Adrenal gland (tissue), 5 donors: Measurements from ENCODE around the gene CHPT1.

Source experiments
- CTCF ChIP-seq, 6 experiments: fragments of 450-650 bp in 4 of 6; fragments of 200-600 bp in 2 of 6; sonication (generic) in 1 of 6; IDR thresholded peaks; 1 replicate in 5 of 6; 2 replicates in 1 of 6; pipeline versions ENCODE4 v1.5.1 to v1.8.0; 2016 to 2021; ENCODE audit warnings: antibody characterized with exemption in 6 of 6, mild to moderate bottlenecking in 2 of 6, moderate library complexity in 1 of 6
- POLR2A ChIP-seq, 2 donors: fragments of 450-650 bp; IDR thresholded peaks; one replicate each; pipeline ENCODE4 v1.6.1; 2017; ENCODE audit warnings: antibody characterized with exemption in 2 of 2, mild to moderate bottlenecking in 2 of 2, moderate library complexity in 1 of 2
- donor health status: DM: no; HTN: no; CAD: no.

GRCh38 chr12:101654442-101654841 lies 43.0 kb upstream of the CHPT1 start:
- TF ChIP-seq CTCF (IDR thresholded peaks at IDR 0.05) = no peak
- TF ChIP-seq POLR2A (IDR thresholded peaks at IDR 0.05) = no peak
